ENCODE data around the gene ABCD2. TPM values are rescaled to one million over a fixed set of nuclear protein-coding genes. Genes with fewer than 3 reads are reported as not detected.
"Not testable (repeated sequence)": the region's sequence is repeated elsewhere in the genome, so short reads cannot be mapped to it uniquely, and the experiment has no call there.

Gene ABCD2
- total and polyA plus RNA-seq, 3 donors from 2014 or later, result 0.29 to 0.55 (median 0.43) TPM

DNA sequence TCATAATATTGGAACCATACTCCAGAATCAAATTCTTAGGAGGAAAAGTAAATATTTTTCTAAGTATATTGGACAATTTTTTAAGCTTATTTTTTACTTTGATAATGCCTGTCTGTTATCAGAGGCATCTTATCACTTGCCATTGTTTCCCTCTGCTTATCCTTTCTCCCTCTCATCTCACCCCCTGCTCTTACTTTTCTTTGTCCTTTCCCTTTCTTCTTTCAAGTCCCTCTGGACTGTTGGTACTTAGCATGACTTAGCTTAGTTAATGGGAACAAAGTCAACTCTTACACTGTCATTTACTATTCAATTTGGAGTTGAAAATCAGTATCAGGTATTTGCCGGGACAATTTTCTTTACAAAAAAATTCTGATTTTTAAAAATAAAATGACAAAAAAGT, 45.2 kb downstream of the ABCD2 start:
- Histone ChIP-seq H3K27ac (no peak overlapping the region), H3K9me3 (no peaks in the 10 kb centered on the region), H3K4me3 (no peak overlapping the region), H3K4me1 (no peaks in the 10 kb centered on the region), H3K27me3 (no peaks in the 10 kb centered on the region), H3K36me3 (ENCODE audit: low read depth, missing control alignments) (no peaks in the 10 kb centered on the region)
- no peak for TF ChIP-seq POLR2A (IDR thresholded peaks at IDR 0.05)
- TF ChIP-seq, protein P1, sequence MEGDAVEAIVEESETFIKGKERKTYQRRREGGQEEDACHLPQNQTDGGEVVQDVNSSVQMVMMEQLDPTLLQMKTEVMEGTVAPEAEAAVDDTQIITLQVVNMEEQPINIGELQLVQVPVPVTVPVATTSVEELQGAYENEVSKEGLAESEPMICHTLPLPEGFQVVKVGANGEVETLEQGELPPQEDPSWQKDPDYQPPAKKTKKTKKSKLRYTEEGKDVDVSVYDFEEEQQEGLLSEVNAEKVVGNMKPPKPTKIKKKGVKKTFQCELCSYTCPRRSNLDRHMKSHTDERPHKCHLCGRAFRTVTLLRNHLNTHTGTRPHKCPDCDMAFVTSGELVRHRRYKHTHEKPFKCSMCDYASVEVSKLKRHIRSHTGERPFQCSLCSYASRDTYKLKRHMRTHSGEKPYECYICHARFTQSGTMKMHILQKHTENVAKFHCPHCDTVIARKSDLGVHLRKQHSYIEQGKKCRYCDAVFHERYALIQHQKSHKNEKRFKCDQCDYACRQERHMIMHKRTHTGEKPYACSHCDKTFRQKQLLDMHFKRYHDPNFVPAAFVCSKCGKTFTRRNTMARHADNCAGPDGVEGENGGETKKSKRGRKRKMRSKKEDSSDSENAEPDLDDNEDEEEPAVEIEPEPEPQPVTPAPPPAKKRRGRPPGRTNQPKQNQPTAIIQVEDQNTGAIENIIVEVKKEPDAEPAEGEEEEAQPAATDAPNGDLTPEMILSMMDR (IDR thresholded peaks at IDR 0.05), result no peak
- DNase-seq, result no peak
- intact Hi-C loops (cut with DNase I; ENCODE audit: low total_unique reads), result no loop called here
- 96 to 98% methylated on average over 1 of the region's 1 CpG for whole genome bisulfite sequencing, 2 donors

DNA sequence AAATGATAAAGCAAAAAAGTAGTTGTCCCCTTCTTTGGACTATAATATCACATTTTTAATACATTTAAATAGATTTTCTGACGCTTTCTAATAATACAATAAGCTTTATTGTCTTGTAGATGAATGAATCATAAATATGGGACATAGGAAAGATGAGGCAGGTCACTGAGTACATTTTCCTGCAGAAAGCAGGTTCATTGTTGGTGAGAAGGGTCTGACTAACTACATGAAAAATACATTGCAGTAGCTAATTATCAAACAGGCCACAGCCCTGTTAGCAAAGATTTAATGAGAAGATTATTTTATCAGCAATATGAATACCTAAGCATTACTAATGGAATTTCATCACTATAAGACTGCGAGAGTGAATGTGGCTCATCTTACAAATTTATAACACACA, 45.6 kb downstream of the ABCD2 start:
- H3K4me1 ChIP-seq, result no peaks in the 10 kb centered on the region
- no peak for DNase-seq
- TF ChIP-seq POLR2A (IDR thresholded peaks at IDR 0.05), result no peak
- TF ChIP-seq, protein P1 (IDR thresholded peaks at IDR 0.05), result no peak
- H3K27me3 ChIP-seq, result no peaks in the 10 kb centered on the region
- no peak overlapping the region for H3K4me3 ChIP-seq
- 74 to 88% methylated on average over 2 of the region's 2 CpGs for WGBS, 2 donors
- intact Hi-C loops (cut with DNase I; ENCODE audit: low total_unique reads), result no loop called here
- no peak overlapping the region for H3K27ac ChIP-seq
- H3K9me3 ChIP-seq, result no peaks in the 10 kb centered on the region
- H3K36me3 ChIP-seq (ENCODE audit: low read depth, missing control alignments), result no peaks in the 10 kb centered on the region

DNA sequence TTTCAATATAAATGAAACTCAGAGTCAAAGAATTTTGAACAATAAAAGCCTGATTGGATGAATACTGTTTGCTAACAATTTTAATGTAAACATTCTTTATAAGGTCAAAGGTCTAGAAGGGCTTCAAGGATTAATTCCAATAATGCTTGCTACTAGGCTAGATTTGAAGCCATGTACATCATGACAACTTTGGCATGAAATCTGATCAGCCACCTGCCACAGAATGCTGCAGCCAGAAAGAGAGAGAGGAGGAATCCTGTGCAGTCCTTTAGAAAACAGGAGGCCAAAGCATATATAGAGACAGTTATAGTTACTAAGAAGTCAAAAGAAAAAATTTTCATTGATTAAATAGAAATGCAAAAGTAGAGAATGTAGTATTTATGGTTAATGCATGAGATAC, 47.1 kb downstream of the ABCD2 start:
- Histone ChIP-seq H3K36me3 (ENCODE audit: low read depth, missing control alignments) (no peaks in the 10 kb centered on the region), H3K9me3 (no peaks in the 10 kb centered on the region), H3K27me3 (no peaks in the 10 kb centered on the region), H3K27ac (no peak overlapping the region), H3K4me1 (no peaks in the 10 kb centered on the region), H3K4me3 (no peak overlapping the region)
- TF ChIP-seq POLR2A (IDR thresholded peaks at IDR 0.05), result no peak
- intact Hi-C loops (cut with DNase I; ENCODE audit: low total_unique reads), result no loop called here
- DNase-seq, result no peak

DNA sequence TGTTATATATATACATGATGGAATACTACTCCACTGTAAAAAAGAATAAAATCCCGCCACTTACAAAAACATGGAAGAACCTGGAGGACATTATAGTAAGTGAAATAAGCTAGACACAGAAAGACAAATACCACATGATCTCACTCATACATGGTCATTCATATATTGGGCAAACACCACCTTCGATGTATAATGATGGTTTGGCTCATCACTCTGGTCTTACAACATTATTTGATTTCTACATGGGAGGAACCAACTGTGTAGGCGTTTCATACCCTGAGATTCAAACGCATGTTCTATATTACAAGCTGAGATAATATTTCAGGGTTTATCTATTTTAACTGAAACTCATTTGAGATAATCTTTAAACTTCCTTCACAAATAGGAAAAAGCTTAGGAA, 48.3 kb downstream of the ABCD2 start:
- H3K36me3 ChIP-seq (ENCODE audit: low read depth, missing control alignments), result no peaks in the 10 kb centered on the region
- H3K27ac ChIP-seq, result no peak overlapping the region
- 67 to 69% methylated on average over 4 of the region's 4 CpGs for WGBS, 2 donors
- no peaks in the 10 kb centered on the region for H3K27me3 ChIP-seq
- H3K4me1 ChIP-seq, result no peaks in the 10 kb centered on the region
- no peaks in the 10 kb centered on the region for H3K9me3 ChIP-seq
- TF ChIP-seq POLR2A (IDR thresholded peaks at IDR 0.05), result no peak
- TF ChIP-seq, protein P1 (IDR thresholded peaks at IDR 0.05), result no peak
- intact Hi-C loops (cut with DNase I; ENCODE audit: low total_unique reads), result no loop called here
- DNase-seq, result no peak
- no peak overlapping the region for H3K4me3 ChIP-seq

DNA sequence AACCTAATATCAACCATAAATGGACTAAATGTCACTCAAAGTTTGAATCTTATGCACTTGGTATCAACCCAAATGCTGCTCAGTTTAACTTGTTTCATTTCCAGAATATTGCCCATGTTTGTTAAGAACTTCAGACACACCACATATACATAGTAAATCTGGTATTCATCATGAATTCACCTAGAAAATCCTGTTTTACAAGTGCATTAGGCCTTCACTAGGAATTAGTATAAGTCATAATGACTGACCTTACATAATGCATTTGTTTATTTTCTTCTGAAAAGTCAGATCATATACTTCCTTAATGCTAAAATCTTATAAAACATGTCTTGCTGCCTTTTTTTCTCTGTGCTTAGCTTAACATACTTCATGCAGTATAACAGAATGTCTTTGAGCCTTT, 66.1 kb downstream of the ABCD2 start:
- Histone ChIP-seq H3K27ac (no peak overlapping the region), H3K4me3 (no peak overlapping the region), H3K4me1 (no peaks in the 10 kb centered on the region), H3K27me3 (no peaks in the 10 kb centered on the region), H3K36me3 (ENCODE audit: low read depth, missing control alignments) (no peaks in the 10 kb centered on the region), H3K9me3 (no peaks in the 10 kb centered on the region)
- intact Hi-C loops (cut with DNase I; ENCODE audit: low total_unique reads), result no loop called here
- DNase-seq, result no peak
- TF ChIP-seq, protein P1 (IDR thresholded peaks at IDR 0.05), result no peak
- no peak for TF ChIP-seq POLR2A (IDR thresholded peaks at IDR 0.05)

DNA sequence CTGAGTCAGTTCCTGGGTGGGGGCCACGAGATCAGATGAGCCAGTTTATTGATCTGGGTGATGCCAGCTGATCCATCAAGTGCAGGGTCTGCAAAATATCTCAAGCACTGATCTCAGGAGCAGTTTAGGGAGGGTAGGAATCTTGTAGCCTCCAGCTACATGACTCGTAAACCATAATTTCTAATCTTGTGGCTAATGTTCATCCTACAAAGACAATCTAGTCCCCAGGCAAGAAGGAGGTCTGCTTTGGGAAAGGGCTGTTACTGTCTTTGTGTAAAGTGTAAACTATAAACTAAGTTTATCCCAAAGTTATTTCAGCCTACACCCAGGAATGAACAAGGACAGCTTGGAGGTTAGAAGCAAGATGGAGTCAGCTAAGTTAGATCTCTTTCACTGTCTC, 75.4 kb downstream of the ABCD2 start:
- H3K36me3 ChIP-seq (ENCODE audit: low read depth, missing control alignments); H3K27me3 ChIP-seq; H3K27ac ChIP-seq; H3K4me1 ChIP-seq; H3K9me3 ChIP-seq; H3K4me3 ChIP-seq; DNase-seq; intact Hi-C loops (cut with DNase I; ENCODE audit: low total_unique reads): not testable (repeated sequence)
- WGBS, 2 donors, result 61 to 73% methylated on average over 2 of the region's 2 CpGs
